ENCODE data around the gene PTGR3.
A peak's percentile ranks its signal among the peaks of the same experiment; 100 is the strongest.

PTGR3 gene

GRCh38 chr18:75210274-75211001, 1.5 kb upstream of the PTGR3 start, which contains the start of gene TSHZ1 (continued):
- TF ChIP-seq REPIN1 (tag by site-specific recombination; IDR thresholded peaks at IDR 0.05; ENCODE audit: low read depth) (no peak), ZNF433 (tag by site-specific recombination; IDR thresholded peaks at IDR 0.05; ENCODE audit: low read depth) (no peak), ZNF280C (tag by site-specific recombination; IDR thresholded peaks at IDR 0.05) (no peak), ZNF302 (tag by site-specific recombination; IDR thresholded peaks at IDR 0.05; ENCODE audit: low read depth) (no peak), ZNF555 (tag by site-specific recombination; conservative IDR thresholded peaks at IDR 0.05) (no peak), SP2 (tag by site-specific recombination; IDR thresholded peaks at IDR 0.05) (peak; percentile 40), ZNF266 (tag by site-specific recombination; IDR thresholded peaks at IDR 0.05; ENCODE audit: low read depth) (no peak), KLF17 (tag by site-specific recombination; IDR thresholded peaks at IDR 0.05) (no peak), SP7 (tag by site-specific recombination; IDR thresholded peaks at IDR 0.05) (peak; percentile 42; the same call in 1 of the 2 replicates), ZNF174 (tag by site-specific recombination; IDR thresholded peaks at IDR 0.05) (no peak), KLF16 (tag by site-specific recombination; IDR thresholded peaks at IDR 0.05) (no peak), GFI1B (tag by site-specific recombination; IDR thresholded peaks at IDR 0.05) (0 out of 2 replicates have a peak, but pooled peaks have one; percentile 4), ZNF791 (tag by site-specific recombination; IDR thresholded peaks at IDR 0.05) (no peak), ZNF624 (tag by site-specific recombination; IDR thresholded peaks at IDR 0.05) (no peak), ZNF561 (tag by site-specific recombination; IDR thresholded peaks at IDR 0.05; ENCODE audit: borderline replicate concordance) (no peak), ZNF239 (tag by site-specific recombination; IDR thresholded peaks at IDR 0.05) (no peak), ZNF792 (tag by site-specific recombination; IDR thresholded peaks at IDR 0.05) (no peak), ZBTB17 (tag by site-specific recombination; IDR thresholded peaks at IDR 0.05) (peak; percentile 93)
- TF ChIP-seq, protein P1, sequence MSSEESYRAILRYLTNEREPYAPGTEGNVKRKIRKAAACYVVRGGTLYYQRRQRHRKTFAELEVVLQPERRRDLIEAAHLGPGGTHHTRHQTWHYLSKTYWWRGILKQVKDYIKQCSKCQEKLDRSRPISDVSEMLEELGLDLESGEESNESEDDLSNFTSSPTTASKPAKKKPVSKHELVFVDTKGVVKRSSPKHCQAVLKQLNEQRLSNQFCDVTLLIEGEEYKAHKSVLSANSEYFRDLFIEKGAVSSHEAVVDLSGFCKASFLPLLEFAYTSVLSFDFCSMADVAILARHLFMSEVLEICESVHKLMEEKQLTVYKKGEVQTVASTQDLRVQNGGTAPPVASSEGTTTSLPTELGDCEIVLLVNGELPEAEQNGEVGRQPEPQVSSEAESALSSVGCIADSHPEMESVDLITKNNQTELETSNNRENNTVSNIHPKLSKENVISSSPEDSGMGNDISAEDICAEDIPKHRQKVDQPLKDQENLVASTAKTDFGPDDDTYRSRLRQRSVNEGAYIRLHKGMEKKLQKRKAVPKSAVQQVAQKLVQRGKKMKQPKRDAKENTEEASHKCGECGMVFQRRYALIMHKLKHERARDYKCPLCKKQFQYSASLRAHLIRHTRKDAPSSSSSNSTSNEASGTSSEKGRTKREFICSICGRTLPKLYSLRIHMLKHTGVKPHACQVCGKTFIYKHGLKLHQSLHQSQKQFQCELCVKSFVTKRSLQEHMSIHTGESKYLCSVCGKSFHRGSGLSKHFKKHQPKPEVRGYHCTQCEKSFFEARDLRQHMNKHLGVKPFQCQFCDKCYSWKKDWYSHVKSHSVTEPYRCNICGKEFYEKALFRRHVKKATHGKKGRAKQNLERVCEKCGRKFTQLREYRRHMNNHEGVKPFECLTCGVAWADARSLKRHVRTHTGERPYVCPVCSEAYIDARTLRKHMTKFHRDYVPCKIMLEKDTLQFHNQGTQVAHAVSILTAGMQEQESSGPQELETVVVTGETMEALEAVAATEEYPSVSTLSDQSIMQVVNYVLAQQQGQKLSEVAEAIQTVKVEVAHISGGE (tag by site-specific recombination; conservative IDR thresholded peaks at IDR 0.05; ENCODE audit: low read depth), result no peak
- TF ChIP-seq, protein P2, sequence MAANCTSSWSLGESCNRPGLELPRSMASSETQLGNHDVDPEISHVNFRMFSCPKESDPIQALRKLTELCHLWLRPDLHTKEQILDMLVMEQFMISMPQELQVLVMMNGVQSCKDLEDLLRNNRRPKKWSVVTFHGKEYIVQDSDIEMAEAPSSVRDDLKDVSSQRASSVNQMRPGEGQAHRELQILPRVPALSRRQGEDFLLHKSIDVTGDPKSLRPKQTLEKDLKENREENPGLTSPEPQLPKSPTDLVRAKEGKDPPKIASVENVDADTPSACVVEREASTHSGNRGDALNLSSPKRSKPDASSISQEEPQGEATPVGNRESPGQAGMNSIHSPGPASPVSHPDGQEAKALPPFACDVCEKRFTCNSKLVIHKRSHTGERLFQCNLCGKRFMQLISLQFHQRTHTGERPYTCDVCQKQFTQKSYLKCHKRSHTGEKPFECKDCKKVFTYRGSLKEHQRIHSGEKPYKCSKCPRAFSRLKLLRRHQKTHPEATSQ (tag by site-specific recombination; IDR thresholded peaks at IDR 0.05), result no peak
- TF ChIP-seq, protein P3, sequence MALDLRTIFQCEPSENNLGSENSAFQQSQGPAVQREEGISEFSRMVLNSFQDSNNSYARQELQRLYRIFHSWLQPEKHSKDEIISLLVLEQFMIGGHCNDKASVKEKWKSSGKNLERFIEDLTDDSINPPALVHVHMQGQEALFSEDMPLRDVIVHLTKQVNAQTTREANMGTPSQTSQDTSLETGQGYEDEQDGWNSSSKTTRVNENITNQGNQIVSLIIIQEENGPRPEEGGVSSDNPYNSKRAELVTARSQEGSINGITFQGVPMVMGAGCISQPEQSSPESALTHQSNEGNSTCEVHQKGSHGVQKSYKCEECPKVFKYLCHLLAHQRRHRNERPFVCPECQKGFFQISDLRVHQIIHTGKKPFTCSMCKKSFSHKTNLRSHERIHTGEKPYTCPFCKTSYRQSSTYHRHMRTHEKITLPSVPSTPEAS (tag by site-specific recombination; IDR thresholded peaks at IDR 0.05), result peak; percentile 92
- TF ChIP-seq, protein P4, sequence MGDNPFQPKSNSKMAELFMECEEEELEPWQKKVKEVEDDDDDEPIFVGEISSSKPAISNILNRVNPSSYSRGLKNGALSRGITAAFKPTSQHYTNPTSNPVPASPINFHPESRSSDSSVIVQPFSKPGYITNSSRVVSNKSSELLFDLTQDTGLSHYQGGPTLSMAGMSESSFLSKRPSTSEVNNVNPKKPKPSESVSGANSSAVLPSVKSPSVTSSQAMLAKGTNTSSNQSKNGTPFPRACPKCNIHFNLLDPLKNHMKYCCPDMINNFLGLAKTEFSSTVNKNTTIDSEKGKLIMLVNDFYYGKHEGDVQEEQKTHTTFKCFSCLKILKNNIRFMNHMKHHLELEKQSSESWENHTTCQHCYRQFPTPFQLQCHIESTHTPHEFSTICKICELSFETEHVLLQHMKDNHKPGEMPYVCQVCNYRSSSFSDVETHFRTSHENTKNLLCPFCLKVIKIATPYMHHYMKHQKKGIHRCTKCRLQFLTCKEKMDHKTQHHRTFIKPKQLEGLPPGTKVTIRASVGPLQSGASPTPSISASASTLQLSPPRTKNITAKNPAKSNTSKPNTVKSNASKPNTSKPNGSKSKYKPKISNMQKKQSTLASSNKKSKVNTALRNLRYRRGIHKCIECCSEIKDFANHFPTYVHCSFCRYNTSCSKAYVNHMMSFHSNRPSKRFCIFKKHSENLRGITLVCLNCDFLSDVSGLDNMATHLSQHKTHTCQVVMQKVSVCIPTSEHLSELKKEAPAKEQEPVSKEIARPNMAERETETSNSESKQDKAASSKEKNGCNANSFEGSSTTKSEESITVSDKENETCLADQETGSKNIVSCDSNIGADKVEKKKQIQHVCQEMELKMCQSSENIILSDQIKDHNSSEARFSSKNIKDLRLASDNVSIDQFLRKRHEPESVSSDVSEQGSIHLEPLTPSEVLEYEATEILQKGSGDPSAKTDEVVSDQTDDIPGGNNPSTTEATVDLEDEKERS (tag by site-specific recombination; IDR thresholded peaks at IDR 0.05), result no peak
- TF ChIP-seq, protein P5, sequence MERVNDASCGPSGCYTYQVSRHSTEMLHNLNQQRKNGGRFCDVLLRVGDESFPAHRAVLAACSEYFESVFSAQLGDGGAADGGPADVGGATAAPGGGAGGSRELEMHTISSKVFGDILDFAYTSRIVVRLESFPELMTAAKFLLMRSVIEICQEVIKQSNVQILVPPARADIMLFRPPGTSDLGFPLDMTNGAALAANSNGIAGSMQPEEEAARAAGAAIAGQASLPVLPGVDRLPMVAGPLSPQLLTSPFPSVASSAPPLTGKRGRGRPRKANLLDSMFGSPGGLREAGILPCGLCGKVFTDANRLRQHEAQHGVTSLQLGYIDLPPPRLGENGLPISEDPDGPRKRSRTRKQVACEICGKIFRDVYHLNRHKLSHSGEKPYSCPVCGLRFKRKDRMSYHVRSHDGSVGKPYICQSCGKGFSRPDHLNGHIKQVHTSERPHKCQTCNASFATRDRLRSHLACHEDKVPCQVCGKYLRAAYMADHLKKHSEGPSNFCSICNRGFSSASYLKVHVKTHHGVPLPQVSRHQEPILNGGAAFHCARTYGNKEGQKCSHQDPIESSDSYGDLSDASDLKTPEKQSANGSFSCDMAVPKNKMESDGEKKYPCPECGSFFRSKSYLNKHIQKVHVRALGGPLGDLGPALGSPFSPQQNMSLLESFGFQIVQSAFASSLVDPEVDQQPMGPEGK (tag by site-specific recombination; IDR thresholded peaks at IDR 0.05), result peak; percentile 5; the same call in 1 of the 2 replicates
